Heart left ventricle (tissue), 16 donors: ENCODE results near the gene SMKR1. TPM values are rescaled to one million over a fixed set of nuclear protein-coding genes. Genes with fewer than 3 reads are reported as not detected.

Source experiments
- ATAC-seq, 4 donors: fragments of 200-7000 bp; cut with Tn5 transposase; one replicate each; pipeline ENCODE4 v1.9.1; 2020 to 2022; ENCODE audit warnings: moderate library complexity in 4 of 4, mild to moderate bottlenecking in 3 of 4, moderate number of reproducible peaks in 1 of 4
- DNase-seq, 5 donors: peaks; one replicate each; pipeline ENCODE4 v3.0.0-alpha.2; 2020
- H3K27ac ChIP-seq, 12 donors: fragments of 200-600 bp; sonication (generic) in 4 of 12; one replicate each; pipeline versions ENCODE4 v1.5.0 to v1.8.0; 2016 to 2022; ENCODE audit warnings: mild to moderate bottlenecking in 2 of 12
- H3K27me3 ChIP-seq, 9 donors: fragments of 200-600 bp; sonication (generic) in 2 of 9; one replicate each; pipeline versions ENCODE4 v1.5.1 to v1.8.0; 2016 to 2022; ENCODE audit warnings: mild to moderate bottlenecking in 3 of 9
- H3K36me3 ChIP-seq, 9 donors: fragments of 200-600 bp; sonication (generic) in 2 of 9; one replicate each; pipeline versions ENCODE4 v1.5.0 to v1.8.0; 2018 to 2022; ENCODE audit warnings: mild to moderate bottlenecking in 2 of 9
- H3K4me1 ChIP-seq, 12 donors: fragments of 200-600 bp; sonication (generic) in 4 of 12; one replicate each; pipeline versions ENCODE4 v1.5.0 to v1.8.0; 2016 to 2022; ENCODE audit warnings: mild to moderate bottlenecking in 3 of 12
- H3K4me3 ChIP-seq, 12 donors: fragments of 200-600 bp; sonication (generic) in 4 of 12; one replicate each; pipeline versions ENCODE4 v1.5.0 to v1.8.0; 2017 to 2022; ENCODE audit warnings: mild to moderate bottlenecking in 9 of 12, moderate library complexity in 4 of 12
- H3K9me3 ChIP-seq, 12 donors: fragments of 200-600 bp; sonication (generic) in 4 of 12; one replicate each; pipeline versions ENCODE4 v1.5.0 to v1.8.0; 2016 to 2022; ENCODE audit warnings: mild to moderate bottlenecking in 1 of 12
- POLR2A ChIP-seq, 2 donors: fragments of 450-650 bp; IDR thresholded peaks; one replicate each; pipeline ENCODE4 v1.6.1; 2017; ENCODE audit warnings: antibody characterized with exemption in 2 of 2, mild to moderate bottlenecking in 2 of 2, moderate library complexity in 2 of 2
- WGBS, 4 donors: extraction: QIAGEN DNeasy Blood & Tissue Kit in 2 of 4; methylation state at CpG; one replicate each; pipeline versions ENCODE4 v1.1.5 to v1.1.7; 2013 to 2018; 5-methylcytosine and 5-hydroxymethylcytosine counted together
- intact Hi-C, 10 donors: fragments of 100-400 bp; cut with DNase I; formaldehyde crosslinking; loops; one replicate each; pipeline versions ENCODE4 v1.11.1 to v1.14.2; 2022
- polyA plus RNA-seq, 2 donors: library from polyadenylated mRNA; stranded (reverse); fragments of 200-250 nt; gene quantifications; one replicate each; pipeline ENCODE4 v1.2.3, GENCODE V29; 2013
- total RNA-seq, 9 donors: library from RNA; depleted of rRNA in 2 of 9; stranded (reverse); fragments of >200 nt in 2 of 9; fragmentation: NEBNext Ultra II Directional in 3 of 9; extraction: Animal tissue kit (Norgen Biotek cat#: 25700) in 3 of 9; gene quantifications; one replicate each; pipeline versions ENCODE4 v1.1.0 to v1.2.4, GENCODE V29; 2016 to 2023
- TF ChIP-seq, protein P1 (sequence below), 12 donors: fragments of 200-600 bp; sonication (generic) in 4 of 12; IDR thresholded peaks; one replicate each; pipeline versions ENCODE4 v1.5.0 to v1.8.0; 2018 to 2022; ENCODE audit warnings: antibody characterized with exemption in 12 of 12, mild to moderate bottlenecking in 5 of 12
- donor health status: ischemic (EF 13 %, LVEDD 7.1; RV severe dilation, severe dysfunction).
- donor health status: healthy with polysubstance abuse.
- donor health status: DM: no; HTN: yes; CAD: no.
- donor health status: DM: no; HTN: no; CAD: no.
- donor health status: ischemic (EF 25% LVEDD 6.9; RV normal size, moderate dysfunction).
- donor health status: ischemic (EF 25% LVEDD 5.7; RV mildly dilated, moderate dysfunction).
- donor health status: healthy.
- donor health status: DM: yes; HTN: yes; CAD: no.
- donor health status: ischemic (EF 35%, LVEDD 5.7; RV mildly dilated, moderate dysfunction).
- donor health status: nonischemic (EF 11% LVEDD 7.7; RV severe dilation, severe dysfunction).
- donor health status: DM: yes; HTN: yes; CAD: no.
- donor health status: PGD.
- donor health status: ischemic (EF 29% LVEDD 5.4; RV normal size, mild dysfunction).
- donor health status: nonischemic (EF 23%, LVEDD 6.1; RV moderate dilation, normal function).

The SMKR1 gene
- total and polyA plus RNA-seq, 11 donors, result 0.25 to 0.29 TPM; not detected in 9

- WGBS, 4 donors, result 34 to 48% (median 38%) methylated on average over 3 of the region's 3 CpGs
- ATAC-seq, result no peak
- no peak overlapping the region for H3K27ac ChIP-seq
- no peaks in the 10 kb centered on the region for H3K9me3 ChIP-seq
- DNase-seq, result no peak
- H3K36me3 ChIP-seq, result peaks cover 0 to 12% (median 3%) of the 10 kb centered on the region in 9 donors
- H3K27me3 ChIP-seq, result no peaks in the 10 kb centered on the region
- H3K4me1 ChIP-seq, result peaks cover 0 to 4% (median 0%) of the 10 kb centered on the region in 12 donors
- TF ChIP-seq, protein P1, sequence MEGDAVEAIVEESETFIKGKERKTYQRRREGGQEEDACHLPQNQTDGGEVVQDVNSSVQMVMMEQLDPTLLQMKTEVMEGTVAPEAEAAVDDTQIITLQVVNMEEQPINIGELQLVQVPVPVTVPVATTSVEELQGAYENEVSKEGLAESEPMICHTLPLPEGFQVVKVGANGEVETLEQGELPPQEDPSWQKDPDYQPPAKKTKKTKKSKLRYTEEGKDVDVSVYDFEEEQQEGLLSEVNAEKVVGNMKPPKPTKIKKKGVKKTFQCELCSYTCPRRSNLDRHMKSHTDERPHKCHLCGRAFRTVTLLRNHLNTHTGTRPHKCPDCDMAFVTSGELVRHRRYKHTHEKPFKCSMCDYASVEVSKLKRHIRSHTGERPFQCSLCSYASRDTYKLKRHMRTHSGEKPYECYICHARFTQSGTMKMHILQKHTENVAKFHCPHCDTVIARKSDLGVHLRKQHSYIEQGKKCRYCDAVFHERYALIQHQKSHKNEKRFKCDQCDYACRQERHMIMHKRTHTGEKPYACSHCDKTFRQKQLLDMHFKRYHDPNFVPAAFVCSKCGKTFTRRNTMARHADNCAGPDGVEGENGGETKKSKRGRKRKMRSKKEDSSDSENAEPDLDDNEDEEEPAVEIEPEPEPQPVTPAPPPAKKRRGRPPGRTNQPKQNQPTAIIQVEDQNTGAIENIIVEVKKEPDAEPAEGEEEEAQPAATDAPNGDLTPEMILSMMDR (IDR thresholded peaks at IDR 0.05), result no peak
- TF ChIP-seq POLR2A (IDR thresholded peaks at IDR 0.05), result no peak
- intact Hi-C loops, result loop anchor here in 3 of 10 donors (2.0 to 10.0 kb wide), 4 partner anchors 92 to 252 kb away; no protein-coding TSS in a partner anchor
- no peak overlapping the region for H3K4me3 ChIP-seq
Observed at GRCh38 chr7:129466796-129467195, 35.5 kb upstream of the SMKR1 start.

DNA sequence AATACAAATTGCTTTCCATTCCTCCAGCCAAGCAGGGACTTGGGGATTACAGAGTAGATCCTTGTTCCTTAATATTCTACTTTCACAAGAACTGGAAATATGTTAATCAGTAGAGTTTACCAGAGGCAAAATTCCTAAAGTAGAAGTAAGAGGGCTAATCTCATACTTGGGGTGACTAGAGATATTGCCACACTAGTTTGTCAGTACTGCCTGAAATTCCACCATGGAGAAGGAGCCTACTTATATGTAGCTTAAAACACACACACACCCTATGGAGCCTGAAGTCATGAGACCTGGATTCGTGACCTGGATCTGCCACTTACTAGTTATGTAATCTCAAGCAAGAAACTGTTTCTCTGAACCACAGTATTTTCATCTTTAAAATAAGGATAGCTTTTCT, 34.2 kb upstream of the SMKR1 start:
- peaks cover 0 to 4% (median 0%) of the 10 kb centered on the region in 12 donors for H3K4me1 ChIP-seq
- DNase-seq (no peak), ATAC-seq (no peak)
- H3K27me3 ChIP-seq, result no peaks in the 10 kb centered on the region
- H3K27ac ChIP-seq, result peak overlapping the region in 1 of 12 donors; percentile 23
- no peak overlapping the region for H3K4me3 ChIP-seq
- 49 to 75% (median 57%) methylated on average over 1 of the region's 1 CpG for WGBS, 4 donors
- TF ChIP-seq, protein P1 (IDR thresholded peaks at IDR 0.05), result no peak
- TF ChIP-seq POLR2A (IDR thresholded peaks at IDR 0.05), result no peak
- no peaks in the 10 kb centered on the region for H3K9me3 ChIP-seq
- H3K36me3 ChIP-seq, result peaks cover 0 to 7% (median 0%) of the 10 kb centered on the region in 9 donors
- intact Hi-C loops, result loop anchor here in 2 of 10 donors (10.0 kb wide), 2 partner anchors 177 to 253 kb away; no protein-coding TSS in a partner anchor

DNA sequence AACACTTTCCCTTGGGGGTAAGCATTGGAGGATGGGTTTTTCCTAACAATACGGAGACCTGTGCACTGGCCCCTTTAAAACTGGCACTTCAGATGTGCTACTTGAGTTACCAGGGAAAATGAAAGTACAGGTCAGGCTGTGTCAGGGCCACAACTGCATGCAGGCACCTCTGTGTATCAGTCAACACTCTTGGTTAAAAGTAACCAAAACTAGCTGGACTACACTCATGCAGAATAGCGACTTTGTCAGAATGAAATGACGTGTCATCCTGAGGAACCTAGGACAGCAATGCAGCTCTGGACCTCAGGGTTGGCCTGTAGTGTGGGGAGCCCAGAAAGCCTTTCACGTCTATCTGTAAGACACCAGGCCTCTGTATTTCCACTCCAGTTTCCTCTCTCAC, 33.8 kb upstream of the SMKR1 start:
- peaks cover 0 to 4% (median 0%) of the 10 kb centered on the region in 12 donors for H3K4me1 ChIP-seq
- H3K9me3 ChIP-seq, result no peaks in the 10 kb centered on the region
- no peaks in the 10 kb centered on the region for H3K27me3 ChIP-seq
- H3K36me3 ChIP-seq, result peaks cover 0 to 7% (median 0%) of the 10 kb centered on the region in 9 donors
- peak in 2 of 4 donors; percentile 25 to 31 for ATAC-seq
- H3K4me3 ChIP-seq, result no peak overlapping the region
- 62 to 77% (median 71%) methylated on average over 4 of the region's 4 CpGs for WGBS, 4 donors
- no peak for DNase-seq
- intact Hi-C loops, result loop anchor here in 2 of 10 donors (10.0 kb wide), 2 partner anchors 176 to 254 kb away; no protein-coding TSS in a partner anchor
- peak overlapping the region in 1 of 12 donors; percentile 23 for H3K27ac ChIP-seq
- TF ChIP-seq, protein P1 (IDR thresholded peaks at IDR 0.05), result no peak
- no peak for TF ChIP-seq POLR2A (IDR thresholded peaks at IDR 0.05)

- no peak overlapping the region for H3K4me3 ChIP-seq
- DNase-seq, result no peak
- H3K36me3 ChIP-seq, result peaks cover 0 to 7% (median 0%) of the 10 kb centered on the region in 9 donors
- ATAC-seq, result no peak
- peaks cover 0 to 4% (median 0%) of the 10 kb centered on the region in 12 donors for H3K4me1 ChIP-seq
- intact Hi-C loops, result loop anchor here in 7 of 10 donors (5.0 to 10.0 kb wide), 6 partner anchors 103 to 258 kb away; no protein-coding TSS in a partner anchor
- no peak overlapping the region for H3K27ac ChIP-seq
- no peaks in the 10 kb centered on the region for H3K9me3 ChIP-seq
- no peaks in the 10 kb centered on the region for H3K27me3 ChIP-seq
- TF ChIP-seq, protein P1 (IDR thresholded peaks at IDR 0.05), result no peak
- TF ChIP-seq POLR2A (IDR thresholded peaks at IDR 0.05), result no peak
Observed at GRCh38 chr7:129469930-129470329, 32.4 kb upstream of the SMKR1 start.
